T-helper 17 cell (primary cell): ENCODE data around the gene TBX19. TPM values are rescaled to one million over a fixed set of nuclear protein-coding genes. Genes with fewer than 3 reads are reported as not detected.

Experiments used
- ATAC-seq: fragments of 150-1000 bp; cut with Tn5 transposase; 2 replicates; pipeline ENCODE4 v1.10.0; 2021; ENCODE audit warnings: mild to moderate bottlenecking, moderate library complexity
- DNase-seq, 3 donors: peaks; one replicate each; pipeline versions ENCODE4 v3.0.0 to v3.0.0-alpha.2; 2020 to 2021
- H3K9me3 ChIP-seq: one replicate; pipeline ENCODE4 v1.7.0; 2013; ENCODE audit warnings: low read length, mild to moderate bottlenecking; ENCODE audit not compliant: control insufficient read depth, poor library complexity, severe bottlenecking
- H3K27ac Mint-ChIP-seq: one replicate; pipeline ENCODE4 v1.8.0; 2022; ENCODE audit warnings: mild to moderate bottlenecking, moderate library complexity, mixed read lengths
- H3K27me3 Mint-ChIP-seq: one replicate; pipeline ENCODE4 v1.8.0; 2022; ENCODE audit warnings: mixed read lengths
- H3K36me3 Mint-ChIP-seq: one replicate; pipeline ENCODE4 v1.8.0; 2022; ENCODE audit warnings: low read depth, mixed read lengths
- H3K4me1 Mint-ChIP-seq: one replicate; pipeline ENCODE4 v1.8.0; 2022; ENCODE audit warnings: mild to moderate bottlenecking, mixed read lengths
- H3K4me3 Mint-ChIP-seq: one replicate; pipeline ENCODE4 v1.8.0; 2022; ENCODE audit warnings: mild to moderate bottlenecking, moderate library complexity, mixed read lengths
- total RNA-seq, 4 donors: library from RNA in 2 of 4; stranded (reverse) in 2 of 4; gene quantifications; one replicate each; pipeline ENCODE4 v1.2.3 and lab custom pipeline; 2022 to 2026

Gene TBX19
- total RNA-seq, 2 donors from 2014 or later: 2.7 TPM

- DNase-seq (no peak), ATAC-seq (no peak)
- no peak overlapping the region for H3K27ac Mint-ChIP-seq
- no peaks in the 10 kb centered on the region for H3K27me3 Mint-ChIP-seq
- peaks cover 4% of the 10 kb centered on the region for H3K36me3 Mint-ChIP-seq
- H3K4me1 Mint-ChIP-seq: peaks cover 12% of the 10 kb centered on the region
- no peaks in the 10 kb centered on the region for H3K9me3 ChIP-seq
- H3K4me3 Mint-ChIP-seq: no peak overlapping the region
Measured at GRCh38 chr1:168288311-168289052, 7.8 kb downstream of the TBX19 start.

GRCh38 chr1:168291222-168291837 is 10.7 kb downstream of the TBX19 start:
- H3K36me3 Mint-ChIP-seq: peaks cover 3% of the 10 kb centered on the region
- H3K4me3 Mint-ChIP-seq: no peak overlapping the region
- ATAC-seq: no peak

DNA sequence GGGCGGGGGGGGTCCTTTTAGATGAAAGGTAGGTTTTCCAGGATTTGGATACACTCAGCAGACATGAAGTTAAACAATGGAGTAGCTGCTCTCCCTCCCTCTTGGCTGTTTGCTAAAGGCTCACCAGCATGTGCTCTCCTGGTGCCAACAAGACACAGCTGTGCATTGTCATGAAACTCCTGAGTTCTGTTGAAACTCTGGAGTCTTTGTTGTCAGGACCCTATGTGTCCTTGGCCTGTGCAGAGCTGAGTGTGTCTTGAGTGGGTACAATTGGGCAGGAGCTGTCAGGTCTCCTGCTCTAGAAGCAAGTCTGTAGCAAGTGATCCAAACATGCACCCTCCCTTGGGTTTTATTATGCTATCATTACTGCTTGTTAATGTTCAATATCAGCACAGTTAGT is 12.7 kb downstream of the TBX19 start:
- H3K9me3 ChIP-seq: no peaks in the 10 kb centered on the region
- no peaks in the 10 kb centered on the region for H3K27me3 Mint-ChIP-seq
- peaks cover 3% of the 10 kb centered on the region for H3K36me3 Mint-ChIP-seq
- no peak for DNase-seq
- no peaks in the 10 kb centered on the region for H3K4me1 Mint-ChIP-seq
- no peak for ATAC-seq
- no peak overlapping the region for H3K4me3 Mint-ChIP-seq
- no peak overlapping the region for H3K27ac Mint-ChIP-seq

More at GRCh38 chr1:168291222-168291837, 10.7 kb downstream of the TBX19 start:
- no peaks in the 10 kb centered on the region for H3K9me3 ChIP-seq
- peaks cover 5% of the 10 kb centered on the region for H3K4me1 Mint-ChIP-seq
- DNase-seq: no peak
- no peaks in the 10 kb centered on the region for H3K27me3 Mint-ChIP-seq
- H3K27ac Mint-ChIP-seq: no peak overlapping the region

- Mint-ChIP-seq H3K4me3 (no peak overlapping the region), H3K4me1 (no peaks in the 10 kb centered on the region), H3K27ac (no peak overlapping the region), H3K27me3 (no peaks in the 10 kb centered on the region), H3K36me3 (peaks cover 3% of the 10 kb centered on the region)
- no peaks in the 10 kb centered on the region for H3K9me3 ChIP-seq
- no peak for ATAC-seq
- DNase-seq: no peak
Measured at GRCh38 chr1:168295411-168296114, 14.9 kb downstream of the TBX19 start.

DNA sequence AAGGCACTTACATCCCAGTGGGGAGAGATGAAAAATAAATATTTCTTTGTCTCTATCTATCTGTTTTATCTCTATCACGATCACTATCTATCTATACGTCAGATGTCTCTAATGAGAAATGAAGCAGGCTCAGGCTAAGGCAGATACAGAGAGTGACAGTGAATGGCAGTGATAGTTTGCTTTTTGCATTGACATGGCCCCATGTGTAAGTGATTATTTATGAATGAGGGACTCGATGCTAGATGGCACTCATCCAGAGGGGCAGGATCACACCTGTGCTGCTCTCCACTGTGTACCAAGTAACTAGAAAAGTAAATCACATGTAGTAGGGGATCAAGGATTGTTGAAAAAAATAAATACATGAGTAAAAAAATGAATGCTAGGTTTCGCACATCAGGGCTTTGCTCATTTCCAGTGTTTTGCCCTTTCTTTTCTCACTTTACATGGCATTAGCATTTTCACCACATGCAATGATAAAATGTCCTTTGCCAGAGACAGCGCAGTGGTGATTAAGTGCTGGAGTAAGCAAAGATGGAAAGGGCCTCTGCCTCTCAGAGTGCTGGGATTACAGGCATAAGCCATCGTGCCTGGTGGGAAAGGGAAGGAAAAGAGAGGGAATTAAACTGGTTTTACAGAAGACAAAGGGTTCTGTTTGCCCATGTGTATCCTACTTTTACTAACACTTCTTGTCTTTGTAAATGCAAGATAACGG is 16.5 kb downstream of the TBX19 start:
- no peaks in the 10 kb centered on the region for H3K4me1 Mint-ChIP-seq
- ATAC-seq (no peak), DNase-seq (no peak)
- no peaks in the 10 kb centered on the region for H3K9me3 ChIP-seq
- peaks cover 5% of the 10 kb centered on the region for H3K36me3 Mint-ChIP-seq
- no peak overlapping the region for H3K27ac Mint-ChIP-seq
- no peak overlapping the region for H3K4me3 Mint-ChIP-seq
- H3K27me3 Mint-ChIP-seq: no peaks in the 10 kb centered on the region

DNA sequence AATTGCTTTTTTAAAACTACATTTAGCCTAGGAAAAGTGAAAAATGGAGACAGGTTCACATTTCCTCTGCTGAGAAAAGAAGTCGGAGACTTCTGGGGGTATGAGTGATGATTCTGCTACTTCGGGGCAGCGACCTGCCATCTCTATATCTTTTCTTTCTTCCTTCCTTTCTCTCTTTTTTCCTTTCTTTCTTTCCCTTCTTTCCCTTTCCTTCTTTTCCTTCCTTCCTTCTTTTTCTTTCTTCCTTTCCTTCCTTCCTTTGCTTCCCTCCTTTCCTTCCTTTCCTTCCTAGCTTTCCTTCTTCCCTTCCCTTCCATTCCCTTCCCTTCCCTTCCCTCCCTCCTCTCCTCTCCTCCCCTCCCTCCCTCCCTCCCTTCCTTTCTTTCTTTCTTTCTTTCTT is 17.8 kb downstream of the TBX19 start:
- H3K27ac Mint-ChIP-seq: no peak overlapping the region
- H3K4me1 Mint-ChIP-seq: no peaks in the 10 kb centered on the region
- no peak overlapping the region for H3K4me3 Mint-ChIP-seq
- DNase-seq (no peak), ATAC-seq (no peak)
- no peaks in the 10 kb centered on the region for H3K27me3 Mint-ChIP-seq
- peaks cover 2% of the 10 kb centered on the region for H3K36me3 Mint-ChIP-seq
- H3K9me3 ChIP-seq: no peaks in the 10 kb centered on the region

GRCh38 chr1:168300626-168301025 is 19.9 kb downstream of the TBX19 start:
- ATAC-seq: no peak
- Mint-ChIP-seq H3K36me3 (peaks cover 2% of the 10 kb centered on the region), H3K27me3 (no peaks in the 10 kb centered on the region), H3K4me1 (no peaks in the 10 kb centered on the region), H3K4me3 (no peak overlapping the region), H3K27ac (no peak overlapping the region)
- H3K9me3 ChIP-seq: no peaks in the 10 kb centered on the region
- DNase-seq: no peak

GRCh38 chr1:168301664-168302320 is 21.1 kb downstream of the TBX19 start:
- ATAC-seq (no peak), DNase-seq (no peak)
- Mint-ChIP-seq H3K4me3 (no peak overlapping the region), H3K27ac (no peak overlapping the region), H3K27me3 (no peaks in the 10 kb centered on the region), H3K4me1 (no peaks in the 10 kb centered on the region), H3K36me3 (peaks cover 9% of the 10 kb centered on the region)
- H3K9me3 ChIP-seq: no peaks in the 10 kb centered on the region

DNA sequence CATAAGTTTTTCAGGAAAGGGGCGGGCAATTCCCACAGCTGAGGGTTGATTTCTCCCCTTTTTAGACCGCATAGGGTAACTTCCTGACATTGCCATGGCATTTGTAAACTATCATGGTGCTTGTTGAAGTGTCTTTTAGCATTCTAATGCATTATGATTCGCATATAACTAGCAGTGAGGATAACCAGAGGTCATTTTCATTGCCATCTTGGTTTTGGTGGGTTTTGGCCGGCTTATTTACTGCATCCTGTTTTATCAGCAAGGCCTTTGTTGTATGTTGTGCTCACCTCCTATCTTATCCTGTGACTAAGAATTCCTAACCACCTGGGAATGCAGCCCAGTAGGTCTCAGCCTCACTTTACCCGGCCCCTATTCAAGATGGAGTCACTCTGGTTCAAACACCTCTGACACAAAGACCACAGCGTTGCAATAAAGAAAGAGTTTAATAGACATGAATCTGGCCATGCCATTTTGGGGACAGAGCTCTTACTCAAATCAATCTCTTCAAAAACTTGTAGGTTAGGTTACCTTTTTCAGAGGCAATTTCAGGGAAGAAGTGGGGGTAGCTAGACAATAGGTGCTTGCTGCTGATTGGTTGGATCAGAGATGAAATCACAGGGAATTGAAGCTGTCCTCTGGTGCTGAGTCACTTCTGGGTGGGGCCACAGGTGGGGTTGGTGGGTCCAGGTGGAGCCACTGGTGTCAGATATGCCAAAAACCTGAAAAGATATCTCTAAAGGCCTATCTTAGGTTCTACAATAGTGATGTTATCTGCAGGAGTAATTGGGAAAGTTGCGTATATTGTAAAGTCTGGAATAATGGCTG is 23.3 kb downstream of the TBX19 start:
- no peak for DNase-seq
- no peaks in the 10 kb centered on the region for H3K4me1 Mint-ChIP-seq
- no peak overlapping the region for H3K27ac Mint-ChIP-seq

DNA sequence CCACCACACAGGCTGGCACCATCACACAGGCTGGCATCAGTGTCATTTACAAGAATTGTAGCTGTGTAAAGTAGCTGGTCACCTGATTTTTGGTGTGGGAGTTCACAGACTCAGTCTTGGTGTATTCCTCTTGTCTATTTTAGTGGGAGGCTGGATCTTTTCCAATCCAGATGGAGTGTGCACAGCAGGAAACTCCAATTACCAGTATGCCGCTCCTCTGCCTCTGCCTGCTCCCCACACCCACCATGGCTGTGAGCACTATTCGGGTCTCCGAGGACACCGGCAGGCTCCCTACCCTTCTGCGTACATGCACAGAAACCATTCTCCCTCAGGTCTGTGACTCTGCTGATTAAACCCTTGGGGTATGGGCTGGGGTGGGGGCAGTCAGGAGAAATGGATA is 24.2 kb downstream of the TBX19 start:
- ATAC-seq (no peak), DNase-seq (no peak)
- no peak overlapping the region for H3K27ac Mint-ChIP-seq
- H3K36me3 Mint-ChIP-seq: peaks cover 11% of the 10 kb centered on the region
- no peaks in the 10 kb centered on the region for H3K4me1 Mint-ChIP-seq
- H3K4me3 Mint-ChIP-seq: no peak overlapping the region
- no peaks in the 10 kb centered on the region for H3K27me3 Mint-ChIP-seq
- no peaks in the 10 kb centered on the region for H3K9me3 ChIP-seq

More for the DNA sequence above, 23.3 kb downstream of the TBX19 start:
- peaks cover 11% of the 10 kb centered on the region for H3K36me3 Mint-ChIP-seq
- H3K9me3 ChIP-seq: no peaks in the 10 kb centered on the region
- no peaks in the 10 kb centered on the region for H3K27me3 Mint-ChIP-seq
- ATAC-seq: no peak
- H3K4me3 Mint-ChIP-seq: no peak overlapping the region

DNA sequence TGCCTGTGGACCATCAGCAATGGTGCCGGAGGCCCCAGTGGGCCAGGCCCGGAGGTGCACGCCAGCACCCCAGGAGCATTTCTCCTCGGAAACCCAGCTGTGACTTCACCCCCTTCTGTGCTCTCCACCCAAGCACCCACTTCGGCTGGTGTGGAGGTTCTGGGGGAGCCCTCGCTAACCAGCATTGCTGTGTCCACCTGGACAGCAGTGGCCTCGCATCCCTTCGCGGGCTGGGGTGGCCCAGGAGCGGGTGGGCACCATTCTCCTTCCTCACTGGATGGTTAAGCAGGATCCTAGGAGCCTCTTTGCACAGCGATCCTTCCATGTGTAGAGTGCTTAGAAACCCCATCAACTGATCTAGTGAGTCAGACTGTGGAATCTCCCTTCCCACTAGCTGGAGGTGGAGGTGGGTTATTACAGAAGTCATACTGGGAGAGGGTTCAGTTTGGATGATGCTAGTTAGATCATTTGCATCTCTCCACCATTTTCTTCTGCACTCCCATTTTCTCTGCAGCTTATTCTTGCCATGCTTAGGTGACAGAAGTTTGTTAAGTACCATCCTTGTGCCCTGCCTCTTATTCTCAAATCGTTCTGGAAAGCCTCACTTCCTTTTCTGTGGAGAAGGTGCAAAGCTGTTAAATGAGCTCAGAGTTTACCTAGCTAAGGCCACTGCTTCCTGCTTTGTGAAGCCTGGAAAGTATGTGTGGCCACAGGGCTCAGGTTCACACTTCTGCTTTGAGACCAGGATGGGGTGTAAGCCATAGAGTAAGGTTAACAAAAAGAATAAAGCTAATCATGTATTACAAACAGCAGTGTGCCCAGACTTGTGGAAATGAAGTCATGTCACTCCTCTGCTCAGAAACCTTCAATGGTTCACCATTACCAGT is 32.3 kb downstream of the TBX19 start:
- DNase-seq (no peak), ATAC-seq (no peak)
- Mint-ChIP-seq H3K27ac (no peak overlapping the region), H3K4me1 (no peaks in the 10 kb centered on the region), H3K36me3 (peaks cover 5% of the 10 kb centered on the region), H3K4me3 (no peak overlapping the region), H3K27me3 (no peaks in the 10 kb centered on the region)
- H3K9me3 ChIP-seq: no peaks in the 10 kb centered on the region
